GM18873 (cell line): Measurements from ENCODE around the gene LILRB3.
"Not testable (repeated sequence)": the region's sequence is repeated elsewhere in the genome, so short reads cannot be mapped to it uniquely, and the experiment has no call there.

ENCODE experiments used
- ATAC-seq: cut with Tn5 transposase; IDR thresholded peaks from one replicate; pipeline ENCODE4 v1.9.1; 2021; ENCODE audit warnings: mild to moderate bottlenecking, moderate library complexity, moderate number of reproducible peaks; ENCODE audit not compliant: unreplicated experiment, low FRiP score

The LILRB3 gene

GRCh38 chr19:54243809-54244208 is 21.0 kb upstream of the LILRB3 start:
- not testable (repeated sequence) for ATAC-seq

GRCh38 chr19:54242646-54243045 is 19.8 kb upstream of the LILRB3 start, which contains the start of gene LILRA6:
LILRA6 (minus strand) TSS chr19:54242790.
- ATAC-seq = not testable (repeated sequence)

- ATAC-seq = not testable (repeated sequence)
These were observed 19.4 kb upstream of the LILRB3 start for GRCh38 chr19:54242234-54242633.

DNA sequence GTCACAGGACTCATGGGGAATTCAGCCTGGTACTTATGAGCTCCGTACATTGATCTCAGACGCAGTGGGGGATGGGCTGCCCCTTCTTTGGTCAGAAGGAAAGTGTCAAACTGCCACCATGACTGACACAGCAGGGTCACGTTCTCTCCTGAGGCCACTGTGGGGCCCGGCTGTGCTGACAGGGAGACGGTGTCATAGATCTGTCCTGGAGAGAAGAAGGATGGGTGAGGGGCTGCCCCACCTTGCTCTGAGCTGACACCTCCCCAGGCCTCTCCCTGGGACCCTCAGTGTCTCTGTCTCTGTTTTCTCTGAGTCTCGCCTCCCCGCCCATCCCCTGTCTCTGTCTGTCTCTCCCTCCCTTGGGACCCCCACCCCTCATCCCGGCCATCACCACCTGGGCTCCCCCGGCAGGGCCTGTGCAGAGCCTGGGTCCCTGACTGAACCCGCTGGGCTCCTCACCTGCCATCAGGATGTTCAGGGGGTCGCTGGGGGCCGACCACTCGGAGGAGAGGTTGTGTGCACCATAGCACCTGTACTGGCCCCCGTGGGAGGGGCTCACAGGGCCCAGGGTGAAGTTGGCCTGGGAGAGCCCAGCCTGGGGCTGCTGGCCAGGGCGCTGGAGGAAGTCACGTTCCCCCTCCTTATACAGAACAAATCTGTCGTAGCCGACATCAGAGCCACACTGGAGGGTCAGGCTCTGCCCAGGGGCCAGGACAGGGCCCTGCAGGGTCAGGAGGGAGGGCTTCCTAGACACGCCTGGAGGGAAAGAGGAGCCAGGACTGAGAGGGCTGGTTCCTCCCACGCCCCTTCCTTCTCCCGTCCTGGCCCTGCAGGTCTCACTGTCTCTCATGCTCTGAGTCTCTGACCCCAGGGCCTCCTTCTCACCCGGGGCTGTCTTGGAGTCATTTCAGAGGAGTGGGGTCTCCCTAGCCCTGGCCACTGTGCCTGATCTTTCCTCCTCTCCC is 17.8 kb upstream of the LILRB3 start:
- not testable (repeated sequence) for ATAC-seq

DNA sequence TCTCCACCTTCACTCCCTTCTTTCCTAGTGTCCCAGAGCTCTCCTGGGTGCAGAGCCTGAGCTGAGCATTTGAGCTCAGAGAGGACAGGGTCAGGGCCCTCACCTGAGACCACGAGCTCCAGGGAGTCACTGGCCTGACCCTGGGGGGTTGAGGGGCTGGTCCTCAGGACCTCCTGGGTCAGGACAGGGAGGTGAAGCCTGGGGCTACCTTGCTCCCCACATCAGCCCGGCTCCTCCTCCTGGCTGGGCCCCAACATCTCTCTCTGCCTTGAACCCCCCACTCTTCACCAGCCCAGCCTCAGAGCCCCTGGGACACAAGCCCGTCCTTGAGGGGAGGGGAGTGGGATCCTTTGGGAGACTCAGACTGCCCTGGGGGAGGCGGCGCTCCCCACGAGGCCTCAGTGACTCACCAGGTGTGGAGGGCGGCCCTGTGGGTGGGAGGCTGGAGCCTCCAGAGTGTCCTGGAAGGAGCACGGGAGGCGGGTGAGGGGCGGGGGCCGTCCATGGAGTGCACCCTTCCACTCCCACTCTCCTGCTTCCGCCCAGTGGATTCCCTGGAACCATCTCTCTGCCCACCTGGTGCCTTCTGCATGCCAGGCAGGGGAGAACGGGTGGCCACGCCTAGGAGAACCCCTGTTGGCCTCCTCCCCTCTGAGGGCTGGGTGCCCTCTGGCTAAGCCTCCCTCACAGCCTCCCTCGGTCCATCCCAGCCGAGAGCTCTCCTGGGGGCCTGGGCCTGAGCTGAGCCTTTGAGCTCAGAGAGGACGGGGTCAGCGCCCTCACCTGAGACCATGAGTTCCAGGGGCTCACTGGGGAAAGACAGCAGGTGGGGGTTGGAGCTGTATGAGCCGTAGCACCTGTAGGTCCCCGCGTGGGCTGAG is 16.9 kb upstream of the LILRB3 start:
- not testable (repeated sequence) for ATAC-seq

- ATAC-seq = no peak
These were observed 11.1 kb upstream of the LILRB3 start for GRCh38 chr19:54233941-54234340.

GRCh38 chr19:54231077-54231931 is 8.5 kb upstream of the LILRB3 start:
- no peak for ATAC-seq

DNA sequence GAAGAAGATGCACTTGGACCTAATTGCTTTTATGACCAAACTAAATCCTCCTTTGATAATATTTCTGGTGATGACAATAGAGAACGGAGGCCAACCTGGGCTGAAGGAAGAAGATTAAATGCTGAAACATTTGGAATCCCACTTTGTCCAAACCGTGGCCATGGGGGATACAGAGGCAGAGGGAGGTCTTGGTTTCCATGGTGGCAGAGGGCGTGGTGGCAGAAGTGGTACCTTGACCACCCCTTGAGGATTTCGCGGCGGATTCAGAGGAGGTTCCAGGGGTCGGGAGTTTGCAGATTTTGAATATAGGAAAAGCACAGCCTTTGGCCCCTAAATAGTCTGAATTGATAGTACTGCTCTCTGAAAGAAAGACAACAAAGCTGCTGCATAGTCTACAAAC is 7.2 kb upstream of the LILRB3 start:
- no peak for ATAC-seq

DNA sequence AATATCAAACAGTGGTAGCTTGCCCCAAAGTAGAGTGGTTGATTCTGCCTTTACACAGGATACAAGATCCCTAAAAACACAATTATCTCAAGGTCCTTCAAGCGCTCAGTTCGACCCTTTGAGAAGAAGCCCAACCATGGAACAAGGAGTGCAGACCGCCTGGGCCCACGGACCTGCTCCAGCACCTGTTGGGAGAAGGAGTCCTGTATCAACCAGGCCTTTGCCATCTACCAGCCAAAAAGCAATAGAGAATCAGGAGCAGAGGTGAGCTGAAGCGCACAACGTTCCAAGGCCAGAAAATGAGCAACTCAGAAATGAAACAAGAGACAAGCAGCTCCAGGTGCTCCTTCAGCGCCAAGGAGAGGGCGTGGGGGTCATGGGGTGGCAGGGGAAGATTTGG is 6.3 kb upstream of the LILRB3 start:
- ATAC-seq = no peak

- ATAC-seq = not testable (repeated sequence)
These were observed 1.8 kb upstream of the LILRB3 start for GRCh38 chr19:54224619-54225018.

DNA sequence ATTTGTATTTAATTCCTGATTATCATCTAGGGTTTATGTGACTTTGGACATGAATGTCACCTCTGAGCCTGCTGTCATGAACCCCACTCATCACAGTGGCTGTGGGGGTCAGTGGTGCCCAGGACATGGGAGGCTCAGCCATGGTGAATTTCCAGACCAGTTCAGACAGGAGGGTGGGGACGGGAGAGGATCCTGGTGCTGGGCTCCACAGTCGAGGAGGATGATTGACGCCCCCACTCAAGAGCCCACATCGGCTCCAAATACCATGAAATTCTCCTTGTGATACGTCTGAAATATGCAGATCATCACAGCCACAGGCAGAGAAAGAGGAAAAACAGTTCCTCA is 1.1 kb upstream of the LILRB3 start:
- ATAC-seq = not testable (repeated sequence)

GRCh38 chr19:54223277-54223936 is 600 bp upstream of the LILRB3 start:
- ATAC-seq = not testable (repeated sequence)

- not testable (repeated sequence) for ATAC-seq
These were observed 860 bp downstream of the LILRB3 start for GRCh38 chr19:54221947-54222346.

GRCh38 chr19:54219702-54220101 is 3.1 kb downstream of the LILRB3 start:
- not testable (repeated sequence) for ATAC-seq

DNA sequence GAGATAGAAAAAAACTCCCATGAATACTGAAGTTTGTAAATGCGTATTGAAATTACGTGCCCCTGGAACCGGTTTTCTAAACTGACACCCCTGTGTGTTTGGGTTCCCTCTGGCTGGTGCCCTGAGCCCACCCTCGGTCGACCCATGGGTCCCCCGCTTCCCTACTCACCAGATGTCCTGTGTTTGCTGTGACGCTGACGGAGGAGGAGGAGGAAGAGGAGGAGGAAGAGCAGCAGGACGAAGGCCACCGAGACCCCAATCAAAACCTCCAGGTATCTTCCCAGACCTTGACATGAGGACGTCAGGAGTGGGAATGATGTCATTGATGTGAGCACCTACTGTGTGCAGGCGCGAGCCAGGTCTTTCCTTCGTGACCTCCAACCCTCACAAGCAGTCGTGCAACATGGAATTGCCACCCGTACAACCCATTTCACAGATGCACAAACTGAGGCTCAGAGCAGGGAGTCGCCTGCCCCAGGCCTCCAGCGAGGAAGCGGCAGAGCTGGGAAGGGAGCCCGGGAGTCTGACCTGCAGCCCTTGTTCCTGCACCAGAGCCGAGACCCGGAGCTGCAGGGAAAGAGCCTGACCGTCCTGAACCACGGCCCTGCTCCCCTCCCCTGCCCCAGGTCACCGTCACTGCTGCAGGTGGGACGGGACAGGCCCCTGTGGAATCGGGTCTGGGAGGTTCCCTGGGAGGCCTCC is 3.7 kb downstream of the LILRB3 start:
- ATAC-seq = no peak

DNA sequence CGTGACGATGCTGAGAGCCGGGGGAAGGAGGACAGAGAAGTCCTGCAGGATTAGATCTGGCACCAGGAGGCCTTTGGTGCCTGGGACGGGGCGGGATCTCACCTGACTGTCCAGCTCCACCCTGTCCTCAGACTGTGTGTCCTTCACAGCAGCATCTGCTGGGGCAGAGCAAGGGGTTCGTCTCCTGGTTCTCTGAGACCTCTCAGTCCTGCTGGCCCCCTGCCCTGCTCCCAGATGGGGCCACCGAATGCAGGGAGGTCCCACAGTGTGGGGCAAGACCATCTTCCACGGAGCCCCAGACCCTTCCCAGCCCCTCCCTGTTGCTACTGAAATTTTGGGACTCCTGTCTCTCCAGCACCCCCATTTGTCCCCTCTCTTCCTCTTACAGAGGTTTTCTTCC is 4.5 kb downstream of the LILRB3 start:
- ATAC-seq = no peak

DNA sequence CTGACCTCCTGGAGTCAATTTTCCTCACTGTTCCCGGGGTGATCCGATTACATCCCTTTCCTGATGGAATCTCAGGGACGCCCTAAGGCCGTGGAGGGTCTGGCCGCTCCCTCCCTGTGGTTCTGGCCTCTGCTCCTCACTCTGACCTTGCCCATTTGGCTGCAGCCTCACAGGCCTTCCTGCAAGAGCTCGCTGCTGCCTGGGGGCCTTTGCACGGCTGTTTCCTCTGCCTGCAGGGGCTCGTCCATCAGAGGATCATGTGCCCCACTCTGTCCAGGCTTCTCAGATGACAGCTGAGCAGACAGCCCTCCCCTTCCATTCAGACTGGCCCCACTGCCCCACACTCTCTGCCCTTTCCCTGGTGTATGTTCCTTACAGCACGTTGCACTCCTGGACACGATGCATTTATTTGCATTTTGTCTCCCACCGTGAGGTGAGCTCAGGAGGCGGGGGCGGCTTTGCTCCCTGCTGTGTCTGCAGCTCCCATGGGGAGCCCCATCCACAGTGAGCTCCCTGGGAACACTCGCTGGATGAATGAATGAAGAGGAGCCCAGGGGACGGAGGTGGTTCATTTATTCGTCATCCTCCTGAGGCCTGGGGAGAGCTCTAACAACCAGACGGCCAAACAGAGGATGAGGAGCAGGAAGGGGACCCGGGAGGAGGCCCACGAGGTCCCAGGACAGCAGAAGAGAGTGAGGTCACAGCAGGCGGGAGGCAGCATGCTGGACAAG is 5.1 kb downstream of the LILRB3 start:
- not testable (repeated sequence) for ATAC-seq

DNA sequence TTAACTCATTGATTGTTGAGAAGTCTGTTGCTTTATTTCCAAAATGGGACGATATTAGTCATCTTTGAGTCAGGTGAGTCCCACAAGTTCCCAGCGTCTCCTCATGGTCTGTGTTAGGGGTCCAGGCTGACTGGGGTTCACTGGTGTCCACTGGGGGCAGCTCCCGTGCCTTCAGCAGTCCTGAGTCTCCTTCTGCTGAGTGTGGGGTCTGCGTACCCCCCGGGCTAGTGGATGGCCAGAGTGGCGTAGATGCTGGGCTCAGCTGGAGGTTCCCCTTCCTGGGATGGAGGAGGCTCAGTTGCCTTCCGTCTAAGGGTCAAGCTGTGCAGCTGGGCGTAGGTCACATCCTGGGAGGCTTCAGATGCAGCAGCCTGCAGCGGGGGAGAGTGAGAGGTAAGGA is 5.9 kb downstream of the LILRB3 start:
- ATAC-seq = no peak
